Stimulated activated CD8-positive, alpha-beta memory T cell treated with anti-CD3 and anti-CD28 coated beads, Interleukin-7, amount 100 ng/mL, for 1 hour (primary cell): Measurements from ENCODE around the gene NTM.

Source experiments
- DNase-seq, 2 donors: peaks; one replicate each; pipeline ENCODE4 v3.0.0-alpha.2; 2020; ENCODE audit warnings: low read depth in 2 of 2

NTM gene

DNA sequence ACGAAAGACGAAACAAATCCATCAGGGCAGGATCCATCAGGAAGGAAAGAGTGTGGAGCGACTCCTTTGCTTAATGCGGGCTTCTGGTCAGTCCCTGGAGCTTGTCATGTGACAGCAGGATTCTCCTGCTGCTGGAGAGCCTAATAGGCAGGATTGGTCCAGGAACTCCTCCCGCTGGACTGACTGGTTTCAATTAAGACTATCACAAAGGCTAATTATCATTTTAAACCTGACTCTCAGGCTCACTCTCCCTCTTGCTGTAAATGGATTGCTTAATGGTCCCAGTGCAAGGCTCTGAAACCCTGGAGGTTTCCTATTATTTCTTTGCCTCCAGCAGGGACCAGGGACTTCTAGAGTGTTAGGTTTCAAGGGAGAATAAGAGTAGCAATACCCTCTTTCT, 493.8 kb downstream of the NTM start:
- no peak for DNase-seq

DNA sequence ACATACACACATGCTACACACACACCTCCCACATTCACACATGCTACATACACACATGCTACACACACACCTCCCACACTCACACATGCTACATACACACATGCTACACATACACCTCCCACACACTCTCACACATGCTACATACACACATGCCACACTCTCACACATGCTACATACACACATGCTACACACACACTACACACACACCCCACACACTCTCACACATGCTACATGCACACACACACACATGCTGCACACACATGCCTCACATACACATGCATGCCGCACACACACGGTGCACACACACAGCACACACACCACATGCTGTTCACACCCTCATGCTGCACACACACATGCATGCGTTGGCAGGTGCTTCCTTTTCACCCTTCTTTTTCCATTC, 495.4 kb downstream of the NTM start:
- no peak for DNase-seq

GRCh38 chr11:131866535-131867400, 496.4 kb downstream of the NTM start:
- no peak for DNase-seq

- no peak for DNase-seq
Observed at GRCh38 chr11:131867457-131868257, 497.2 kb downstream of the NTM start.

DNA sequence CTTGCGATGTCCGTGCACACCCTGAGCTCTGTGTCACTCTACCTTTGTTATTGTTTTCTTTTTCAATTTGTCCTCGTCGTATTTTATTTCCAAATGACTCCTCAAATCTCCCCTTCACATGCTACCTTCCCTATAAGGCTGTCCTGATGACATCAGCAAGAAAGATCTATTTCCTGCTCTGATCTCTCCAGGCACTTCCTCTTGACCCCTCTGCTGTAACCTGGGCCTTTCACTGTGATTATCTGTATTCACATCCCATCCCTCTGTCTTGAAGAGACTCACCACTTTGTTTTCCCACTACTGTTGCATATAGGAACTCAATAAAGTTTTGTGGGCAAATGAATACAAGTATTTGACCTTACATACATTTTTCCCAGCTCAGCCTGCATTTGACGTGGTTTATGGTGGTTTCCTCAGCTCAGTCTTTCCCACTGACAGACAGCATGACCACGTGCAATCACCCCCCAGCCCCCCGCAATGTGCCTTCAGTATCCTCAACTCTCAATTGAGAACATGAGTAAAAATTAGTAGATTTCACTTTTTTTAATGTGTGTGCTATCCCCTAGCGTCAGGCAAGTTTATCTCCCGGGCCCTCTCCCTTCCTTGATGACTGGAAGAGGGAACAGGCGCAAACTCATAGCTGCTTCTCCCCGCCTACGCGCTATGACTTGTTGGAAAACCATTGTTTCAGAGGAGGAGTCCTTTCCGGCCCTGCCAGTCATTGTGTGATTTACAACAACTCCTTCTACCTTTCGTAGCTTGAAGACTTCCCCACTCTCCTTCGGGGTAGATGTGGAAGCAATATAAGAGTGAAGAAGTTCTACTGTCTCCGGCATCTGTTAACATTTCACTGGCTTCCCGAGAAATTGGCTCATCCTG, 498.5 kb downstream of the NTM start:
- DNase-seq, result no peak

DNA sequence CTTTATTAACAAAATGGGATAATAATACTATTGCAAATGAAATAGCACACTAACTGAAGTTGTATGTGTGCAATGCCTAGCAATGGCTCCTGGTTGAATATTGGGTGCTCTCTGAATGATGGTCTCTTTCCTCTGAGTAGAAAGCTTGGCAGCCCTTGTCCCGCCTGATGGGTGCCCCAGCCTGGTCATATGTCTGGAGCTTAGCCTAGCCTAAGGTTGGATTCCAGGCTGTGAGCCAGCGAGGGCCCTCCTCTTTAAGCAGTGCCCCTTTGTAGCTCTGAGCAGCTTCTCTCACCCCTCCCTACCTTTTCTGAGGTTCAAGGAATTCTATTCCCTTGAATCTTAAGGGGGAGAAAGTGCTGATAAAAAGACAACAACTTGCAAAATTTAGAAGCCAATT, 499.9 kb downstream of the NTM start:
- DNase-seq, result no peak

DNA sequence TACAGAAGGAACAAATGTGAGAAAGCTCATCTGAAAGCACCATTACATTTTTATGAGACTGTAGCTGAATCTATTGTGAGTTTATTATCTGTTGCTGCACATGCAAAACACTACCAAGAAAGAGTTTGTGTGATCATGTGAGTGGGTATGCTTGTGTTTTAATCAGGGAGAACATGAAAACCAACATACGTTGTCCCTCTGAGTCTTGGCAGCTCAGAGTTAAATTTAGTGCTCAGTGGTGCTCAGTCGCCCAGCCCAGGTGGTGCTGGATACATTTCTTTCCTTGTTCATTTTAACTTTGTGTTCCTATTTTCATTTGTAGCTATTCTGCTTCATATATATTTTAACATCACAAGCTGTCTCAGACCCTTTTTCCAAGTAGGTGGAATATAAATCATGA, 500.6 kb downstream of the NTM start:
- no peak for DNase-seq

- no peak for DNase-seq
Observed at GRCh38 chr11:131874070-131874469, 503.7 kb downstream of the NTM start.

DNA sequence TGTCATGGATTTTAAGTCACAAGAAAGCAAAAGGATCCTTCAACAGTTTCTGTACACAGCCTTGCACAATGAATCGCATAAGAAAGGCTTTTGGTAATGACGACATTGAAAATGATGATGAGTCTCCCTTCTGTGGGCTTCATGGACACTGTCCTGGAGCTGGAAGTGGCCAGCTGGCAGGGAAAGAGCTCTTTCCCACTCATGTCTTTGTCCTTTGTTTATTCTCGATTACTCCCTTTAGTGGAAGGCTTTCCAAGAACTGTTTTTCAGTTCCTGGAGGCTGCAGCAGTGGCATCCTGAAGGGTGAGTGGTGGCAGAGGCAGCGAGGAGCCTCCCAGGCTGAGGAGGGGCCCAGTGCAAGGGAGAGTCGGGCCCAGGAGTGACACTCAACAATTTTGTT, 505.2 kb downstream of the NTM start:
- DNase-seq, result no peak

DNA sequence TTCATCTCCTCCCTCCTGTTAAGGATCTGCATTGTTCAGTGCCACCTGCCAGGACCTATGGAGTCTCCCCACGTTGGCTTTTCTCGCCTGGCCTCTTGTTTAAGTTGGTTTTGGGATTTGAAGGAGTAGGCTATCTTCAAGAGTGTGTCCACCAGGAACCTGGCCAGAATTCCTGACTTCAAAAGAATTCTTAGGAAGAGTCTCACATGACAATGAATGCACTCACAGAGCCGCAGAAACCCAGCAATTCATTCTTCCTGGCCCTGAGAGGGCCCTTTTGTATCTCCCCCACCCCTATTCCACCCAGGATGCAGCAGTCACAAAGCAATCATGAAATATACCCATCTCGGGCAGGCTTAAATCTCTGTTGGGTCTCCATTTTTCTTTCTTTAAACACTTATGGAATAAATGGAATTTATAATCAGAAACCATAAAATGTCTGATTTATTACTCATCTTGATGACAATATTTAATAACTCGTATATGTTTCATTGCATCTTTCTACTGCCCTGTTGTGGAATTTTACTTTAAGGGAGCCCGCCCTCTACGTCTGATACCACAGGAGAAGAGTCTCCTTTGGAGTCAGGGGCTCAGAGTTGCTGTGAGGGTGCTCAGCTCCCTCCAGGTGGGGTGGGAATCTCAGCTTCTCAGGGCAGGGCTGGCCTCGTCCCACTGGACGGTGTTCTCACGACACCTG, 507.0 kb downstream of the NTM start:
- no peak for DNase-seq

DNA sequence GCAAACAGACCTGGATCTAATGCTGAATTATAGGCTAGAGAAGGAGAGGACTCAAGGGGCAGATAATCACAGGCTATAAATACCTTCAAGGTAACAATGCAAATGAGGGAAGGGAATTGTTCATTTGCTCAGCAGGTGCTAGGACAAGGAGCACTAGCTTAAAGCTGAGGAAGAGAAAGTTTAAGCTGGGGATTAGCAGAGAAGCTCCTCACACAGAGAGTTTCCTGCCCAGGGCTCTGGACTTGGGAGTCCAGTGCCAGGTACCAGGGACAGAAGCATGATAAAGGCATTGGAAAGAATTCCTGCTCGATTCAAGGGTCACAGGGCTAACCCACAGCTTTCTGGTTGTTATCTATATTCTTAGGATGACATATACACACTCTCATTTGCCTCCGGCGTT, 509.9 kb downstream of the NTM start:
- no peak for DNase-seq

DNA sequence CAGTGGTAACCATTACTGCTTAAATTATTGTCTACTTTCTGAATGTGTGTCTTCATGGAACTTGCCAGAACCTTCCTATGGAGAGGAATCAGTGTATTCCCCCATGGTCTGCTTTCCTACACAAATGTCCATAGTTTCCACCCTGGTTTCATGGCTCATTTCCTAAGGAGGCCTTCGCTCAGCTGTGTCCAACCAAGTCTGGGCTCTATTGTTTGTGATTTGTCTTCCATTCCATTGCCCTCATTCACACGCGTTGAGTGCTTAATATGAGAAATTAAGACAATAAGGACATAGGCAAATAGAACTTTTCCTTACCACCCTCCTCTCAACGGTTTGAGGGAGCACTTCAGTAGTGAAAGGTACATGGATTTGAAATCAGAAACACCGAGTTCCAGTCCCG, 510.6 kb downstream of the NTM start:
- DNase-seq, result no peak

- DNase-seq, result no peak
Observed at GRCh38 chr11:131883332-131883731, 512.9 kb downstream of the NTM start.

- no peak for DNase-seq
Observed at GRCh38 chr11:131884461-131885073, 514.2 kb downstream of the NTM start.

DNA sequence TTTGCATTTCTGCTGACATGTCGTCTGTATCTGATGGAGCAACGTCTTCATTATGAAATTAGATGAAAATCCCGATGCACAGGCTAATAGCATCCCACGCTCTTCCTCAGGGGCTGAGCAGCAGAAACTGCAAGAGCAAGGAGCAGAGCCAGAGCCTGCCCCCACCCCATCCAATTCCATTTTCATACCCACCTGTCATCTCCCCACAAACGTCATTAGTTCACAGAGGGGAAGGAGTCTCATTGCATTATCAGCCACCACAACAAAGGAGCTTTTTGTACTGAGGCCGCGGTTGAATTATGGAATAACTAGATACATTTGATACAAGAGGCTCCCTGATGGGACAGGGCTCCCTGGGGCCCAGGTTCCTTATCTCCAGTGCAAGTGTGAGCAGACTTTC, 515.0 kb downstream of the NTM start:
- no peak for DNase-seq

DNA sequence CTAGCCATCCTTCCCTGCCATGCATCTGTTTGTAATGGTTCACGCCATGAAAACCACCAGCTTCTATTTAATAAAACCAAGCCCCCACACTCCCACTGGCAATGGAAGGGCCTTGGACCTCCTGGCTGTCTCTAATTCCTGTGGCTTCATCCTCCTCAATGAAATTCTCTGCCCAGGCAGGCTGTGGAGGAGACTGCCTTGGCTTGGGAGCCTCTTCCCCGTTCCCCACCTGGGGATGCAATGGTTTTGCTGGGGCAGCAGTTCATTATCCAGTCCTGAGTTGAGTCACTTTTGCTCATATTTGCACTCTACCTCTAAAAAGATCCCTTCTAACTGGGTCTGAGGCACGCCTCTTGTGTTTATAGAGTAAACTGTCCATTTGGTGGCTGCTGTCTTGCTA, 515.8 kb downstream of the NTM start:
- DNase-seq, result no peak

GRCh38 chr11:131888230-131888855, 517.9 kb downstream of the NTM start:
- no peak for DNase-seq

DNA sequence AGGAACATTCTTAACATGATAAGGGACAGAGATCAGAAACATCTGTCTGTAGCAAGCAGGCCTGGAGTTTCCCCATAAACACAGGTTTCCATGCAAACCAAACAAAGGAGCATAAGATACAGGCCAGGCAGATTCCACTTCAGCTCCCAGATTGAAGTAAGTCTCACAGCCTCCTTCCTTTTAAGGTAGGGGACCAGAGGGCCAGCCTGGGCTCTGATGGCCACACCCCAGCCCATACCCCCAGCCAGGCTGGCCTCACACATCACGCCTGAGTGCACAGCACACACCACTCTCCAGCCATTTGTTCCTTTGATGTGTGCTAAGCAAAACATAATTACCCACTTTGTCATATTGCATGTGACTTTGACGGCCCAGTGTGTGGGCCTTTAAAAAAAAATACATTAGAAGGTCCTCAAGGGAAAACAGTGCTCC, 518.7 kb downstream of the NTM start:
- no peak for DNase-seq

DNA sequence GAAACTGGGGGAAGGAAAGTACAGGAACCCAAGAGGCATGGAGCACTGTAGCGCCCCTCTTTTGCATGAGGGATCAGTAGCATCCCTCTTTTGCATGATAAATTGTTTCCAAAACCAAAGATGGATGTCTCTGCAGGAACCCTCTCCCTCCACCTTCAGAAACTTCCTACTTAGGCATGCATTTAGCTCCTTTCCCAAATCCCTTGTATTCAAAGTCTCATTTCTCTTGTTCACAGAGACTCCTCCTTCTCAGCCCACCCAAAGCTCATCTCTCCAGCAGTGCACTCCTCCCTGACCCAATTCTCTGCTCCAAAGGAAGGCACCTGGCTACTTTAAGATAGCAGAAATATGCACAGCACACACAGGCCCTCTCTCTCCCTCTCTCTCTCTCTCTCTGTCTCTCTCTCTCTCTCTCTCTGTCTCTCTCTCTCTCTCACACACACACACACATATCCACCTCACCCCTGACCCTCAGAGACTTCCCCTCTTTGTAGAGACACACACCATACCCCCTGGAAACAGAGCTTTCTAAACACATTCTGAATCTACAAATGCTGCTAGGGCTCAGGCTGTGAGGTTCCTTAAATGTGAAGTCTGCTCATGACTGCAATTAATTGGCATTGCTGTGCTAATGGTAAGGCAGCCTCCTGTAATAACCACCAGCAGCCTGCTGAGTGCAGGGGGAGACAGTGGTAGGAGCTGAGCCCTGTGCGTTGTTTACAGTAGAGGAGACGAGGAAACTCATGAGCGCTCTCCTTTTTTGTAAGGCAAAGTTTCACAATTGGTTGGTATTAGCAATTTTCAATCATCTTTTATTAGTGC, 519.6 kb downstream of the NTM start:
- no peak for DNase-seq
